GM23338 (cell line): ENCODE data around the gene ZSCAN5B. TPM values are rescaled to one million over a fixed set of nuclear protein-coding genes. Genes with fewer than 3 reads are reported as not detected.

Source experiments
- ATAC-seq: fragments of 200-7000 bp; cut with Tn5 transposase; 3 replicates; pipeline ENCODE4 v1.9.1; 2020
- DNase-seq: peaks from one replicate; pipeline ENCODE4 v3.0.0-alpha.2; 2015; ENCODE audit warnings: low spot score
- H2AFZ ChIP-seq: fragments of 200-600 bp; sonication (generic); 2 replicates; pipeline ENCODE4 v1.8.0; 2016; ENCODE audit warnings: antibody characterized with exemption, mild to moderate bottlenecking, moderate library complexity
- H3F3A ChIP-seq: fragments of 200-600 bp; sonication (generic); replicated peaks from 2 replicates; pipeline ENCODE4 v1.8.0; 2017; ENCODE audit warnings: antibody characterized with exemption, mixed run types, low read depth
- H3K27ac ChIP-seq: fragments of 200-600 bp; sonication (generic); 2 replicates; pipeline ENCODE4 v1.6.1; 2016; ENCODE audit warnings: low read depth
- H3K27me3 ChIP-seq: fragments of 200-600 bp; sonication (generic); 2 replicates; pipeline ENCODE4 v1.8.0; 2016; ENCODE audit warnings: mild to moderate bottlenecking, mixed run types, moderate library complexity; ENCODE audit not compliant: insufficient read depth
- H3K36me3 ChIP-seq: fragments of 200-600 bp; sonication (generic); 2 replicates; pipeline ENCODE4 v1.8.0; 2016; ENCODE audit warnings: mild to moderate bottlenecking; ENCODE audit not compliant: insufficient read depth
- H3K4me1 ChIP-seq: fragments of 200-600 bp; sonication (generic); 2 replicates; pipeline ENCODE4 v1.8.0; 2016; ENCODE audit warnings: mild to moderate bottlenecking, moderate library complexity; ENCODE audit not compliant: insufficient read depth
- H3K4me2 ChIP-seq: fragments of 200-600 bp; sonication (generic); 2 replicates; pipeline ENCODE4 v1.7.1; 2017; ENCODE audit warnings: mixed run types
- H3K4me3 ChIP-seq: fragments of 200-600 bp; sonication (generic); 2 replicates; pipeline ENCODE4 v1.6.1; 2016; ENCODE audit warnings: mixed run types
- H3K79me2 ChIP-seq: fragments of 200-600 bp; sonication (generic); replicated peaks from 2 replicates; pipeline ENCODE4 v1.8.0; 2017; ENCODE audit warnings: mild to moderate bottlenecking; ENCODE audit not compliant: insufficient read depth
- H3K9me2 ChIP-seq: fragments of 200-600 bp; sonication (generic); 2 replicates; pipeline ENCODE4 v1.8.0; 2017; ENCODE audit not compliant: insufficient read depth
- H4K20me1 ChIP-seq: fragments of 200-600 bp; sonication (generic); replicated peaks from 2 replicates; pipeline ENCODE4 v1.8.0; 2017; ENCODE audit warnings: mild to moderate bottlenecking; ENCODE audit not compliant: insufficient read depth
- H3K27ac Mint-ChIP-seq: 2 replicates; pipeline ENCODE4 v1.8.0; 2020; ENCODE audit warnings: inconsistent platforms, mild to moderate bottlenecking, moderate library complexity, mixed read lengths
- H3K27me3 Mint-ChIP-seq: 3 replicates; pipeline ENCODE4 v1.8.0; 2022; ENCODE audit warnings: low read depth, mild to moderate bottlenecking, moderate library complexity, mixed read lengths, inconsistent platforms; ENCODE audit not compliant: insufficient read depth, poor library complexity
- H3K36me3 Mint-ChIP-seq: 3 replicates; pipeline ENCODE4 v1.8.0; 2021; ENCODE audit warnings: low read depth, mild to moderate bottlenecking, inconsistent platforms, moderate library complexity, mixed read lengths
- H3K4me1 Mint-ChIP-seq: 3 replicates; pipeline ENCODE4 v1.8.0; 2020; ENCODE audit warnings: mild to moderate bottlenecking, inconsistent platforms, mixed read lengths
- H3K4me3 Mint-ChIP-seq: 3 replicates; pipeline ENCODE4 v1.8.0; 2021; ENCODE audit warnings: moderate library complexity, mild to moderate bottlenecking, inconsistent platforms, mixed read lengths
- H3K9me3 Mint-ChIP-seq: 3 replicates; pipeline ENCODE4 v1.8.0; 2020; ENCODE audit warnings: moderate library complexity, mild to moderate bottlenecking, inconsistent platforms, mixed read lengths
- CREB1 ChIP-seq: fragments of 250-450 bp; sonication (Bioruptor Pico); IDR thresholded peaks from 2 replicates; pipeline ENCODE4 v1.5.0; 2020; ENCODE audit warnings: low read depth, mild to moderate bottlenecking, moderate library complexity
- EZH2 ChIP-seq: fragments of 200-600 bp; sonication (generic); IDR thresholded peaks from one replicate; pipeline ENCODE4 v1.8.0; 2017; ENCODE audit warnings: antibody characterized with exemption, mild to moderate bottlenecking, low read depth; ENCODE audit not compliant: unreplicated experiment
- JUNB ChIP-seq: IDR thresholded peaks from one replicate; pipeline ENCODE4 v1.6.1; 2016; ENCODE audit warnings: antibody characterized with exemption; ENCODE audit not compliant: unreplicated experiment
- STAT1 ChIP-seq: IDR thresholded peaks from one replicate; pipeline ENCODE4 v1.6.1; 2016; ENCODE audit warnings: antibody characterized with exemption; ENCODE audit not compliant: unreplicated experiment
- ZNF114 ChIP-seq: fragments of 250-450 bp; sonication (Bioruptor Pico); IDR thresholded peaks from 2 replicates; pipeline ENCODE4 v1.5.0; 2020; ENCODE audit warnings: mild to moderate bottlenecking, moderate library complexity
- ZNF331 ChIP-seq: fragments of 250-450 bp; sonication (Bioruptor Pico); IDR thresholded peaks from 2 replicates; pipeline ENCODE4 v1.5.0; 2020; ENCODE audit warnings: low read depth, mild to moderate bottlenecking, moderate library complexity
- polyA plus RNA-seq: library from polyadenylated mRNA; unstranded; fragments of >200 nt; fragmentation: Nextera tagmentation; extraction: Ambion mirVana; gene quantifications from 2 replicates; pipeline ENCODE4 v1.2.1, GENCODE V29; 2016
- total RNA-seq: library from RNA; depleted of rRNA; stranded (reverse); fragments of >200 nt; shearing (Covaris generic); gene quantifications from 2 replicates; pipeline ENCODE4 v1.2.3, GENCODE V29; 2014
- TF ChIP-seq, protein P1 (sequence below), 2 experiments: fragments of 200-600 bp in 1 of 2; sonication (generic) in 1 of 2; conservative IDR thresholded peaks; 2 replicates each; pipeline versions ENCODE4 v1.5.1 to v1.6.1; 2016 to 2017; ENCODE audit warnings: antibody characterized with exemption in 2 of 2, low read depth in 2 of 2, mild to moderate bottlenecking in 2 of 2, moderate library complexity in 1 of 2
- TF ChIP-seq, protein P2 (sequence below): fragments of 250-450 bp; sonication (Bioruptor Pico); IDR thresholded peaks from 2 replicates; pipeline ENCODE4 v1.5.0; 2020; ENCODE audit warnings: mild to moderate bottlenecking, moderate library complexity

The ZSCAN5B gene
- total and polyA plus RNA-seq, 2 experiments from 2014 or later = 0.10 TPM; not detected in 1

DNA sequence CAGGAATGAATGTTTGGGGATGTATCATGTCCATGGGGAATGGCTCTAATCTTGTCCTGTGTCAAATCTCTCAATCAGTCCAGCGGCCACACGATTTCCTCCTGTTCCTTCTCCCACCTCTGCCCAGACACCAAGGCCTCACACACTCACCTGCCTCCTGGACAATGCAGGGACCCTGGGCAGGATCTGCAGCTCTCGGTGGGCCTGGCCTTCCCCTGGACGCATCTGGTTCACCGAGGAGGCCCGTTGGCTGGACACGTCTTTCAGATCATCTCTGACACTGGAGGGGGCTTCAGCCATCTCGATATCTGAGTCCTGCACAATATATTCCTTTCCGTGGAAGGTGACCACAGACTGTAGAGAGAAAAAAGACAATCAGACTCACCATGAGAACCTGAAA, 25.9 kb upstream of the ZSCAN5B start:
- Mint-ChIP-seq H3K27ac (no peak overlapping the region), H3K4me1 (no peaks in the 10 kb centered on the region; the same call in 2 of the 3 replicates)

More for the DNA sequence above, 25.9 kb upstream of the ZSCAN5B start:
- no peaks in the 10 kb centered on the region for H3K27me3 Mint-ChIP-seq
- H3K9me2 ChIP-seq = no peaks in the 10 kb centered on the region
- no peaks in the 10 kb centered on the region for H3K79me2 ChIP-seq
- no peaks in the 10 kb centered on the region for H4K20me1 ChIP-seq
- TF ChIP-seq, protein P1, sequence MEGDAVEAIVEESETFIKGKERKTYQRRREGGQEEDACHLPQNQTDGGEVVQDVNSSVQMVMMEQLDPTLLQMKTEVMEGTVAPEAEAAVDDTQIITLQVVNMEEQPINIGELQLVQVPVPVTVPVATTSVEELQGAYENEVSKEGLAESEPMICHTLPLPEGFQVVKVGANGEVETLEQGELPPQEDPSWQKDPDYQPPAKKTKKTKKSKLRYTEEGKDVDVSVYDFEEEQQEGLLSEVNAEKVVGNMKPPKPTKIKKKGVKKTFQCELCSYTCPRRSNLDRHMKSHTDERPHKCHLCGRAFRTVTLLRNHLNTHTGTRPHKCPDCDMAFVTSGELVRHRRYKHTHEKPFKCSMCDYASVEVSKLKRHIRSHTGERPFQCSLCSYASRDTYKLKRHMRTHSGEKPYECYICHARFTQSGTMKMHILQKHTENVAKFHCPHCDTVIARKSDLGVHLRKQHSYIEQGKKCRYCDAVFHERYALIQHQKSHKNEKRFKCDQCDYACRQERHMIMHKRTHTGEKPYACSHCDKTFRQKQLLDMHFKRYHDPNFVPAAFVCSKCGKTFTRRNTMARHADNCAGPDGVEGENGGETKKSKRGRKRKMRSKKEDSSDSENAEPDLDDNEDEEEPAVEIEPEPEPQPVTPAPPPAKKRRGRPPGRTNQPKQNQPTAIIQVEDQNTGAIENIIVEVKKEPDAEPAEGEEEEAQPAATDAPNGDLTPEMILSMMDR (conservative IDR thresholded peaks at IDR 0.05; ENCODE audit: low read depth in 2 of 2) = no peak
- TF ChIP-seq JUNB = no peak
- no peak for TF ChIP-seq ZNF114 (CRISPR knock-in tag)
- no peak for TF ChIP-seq STAT1
- TF ChIP-seq, protein P2, sequence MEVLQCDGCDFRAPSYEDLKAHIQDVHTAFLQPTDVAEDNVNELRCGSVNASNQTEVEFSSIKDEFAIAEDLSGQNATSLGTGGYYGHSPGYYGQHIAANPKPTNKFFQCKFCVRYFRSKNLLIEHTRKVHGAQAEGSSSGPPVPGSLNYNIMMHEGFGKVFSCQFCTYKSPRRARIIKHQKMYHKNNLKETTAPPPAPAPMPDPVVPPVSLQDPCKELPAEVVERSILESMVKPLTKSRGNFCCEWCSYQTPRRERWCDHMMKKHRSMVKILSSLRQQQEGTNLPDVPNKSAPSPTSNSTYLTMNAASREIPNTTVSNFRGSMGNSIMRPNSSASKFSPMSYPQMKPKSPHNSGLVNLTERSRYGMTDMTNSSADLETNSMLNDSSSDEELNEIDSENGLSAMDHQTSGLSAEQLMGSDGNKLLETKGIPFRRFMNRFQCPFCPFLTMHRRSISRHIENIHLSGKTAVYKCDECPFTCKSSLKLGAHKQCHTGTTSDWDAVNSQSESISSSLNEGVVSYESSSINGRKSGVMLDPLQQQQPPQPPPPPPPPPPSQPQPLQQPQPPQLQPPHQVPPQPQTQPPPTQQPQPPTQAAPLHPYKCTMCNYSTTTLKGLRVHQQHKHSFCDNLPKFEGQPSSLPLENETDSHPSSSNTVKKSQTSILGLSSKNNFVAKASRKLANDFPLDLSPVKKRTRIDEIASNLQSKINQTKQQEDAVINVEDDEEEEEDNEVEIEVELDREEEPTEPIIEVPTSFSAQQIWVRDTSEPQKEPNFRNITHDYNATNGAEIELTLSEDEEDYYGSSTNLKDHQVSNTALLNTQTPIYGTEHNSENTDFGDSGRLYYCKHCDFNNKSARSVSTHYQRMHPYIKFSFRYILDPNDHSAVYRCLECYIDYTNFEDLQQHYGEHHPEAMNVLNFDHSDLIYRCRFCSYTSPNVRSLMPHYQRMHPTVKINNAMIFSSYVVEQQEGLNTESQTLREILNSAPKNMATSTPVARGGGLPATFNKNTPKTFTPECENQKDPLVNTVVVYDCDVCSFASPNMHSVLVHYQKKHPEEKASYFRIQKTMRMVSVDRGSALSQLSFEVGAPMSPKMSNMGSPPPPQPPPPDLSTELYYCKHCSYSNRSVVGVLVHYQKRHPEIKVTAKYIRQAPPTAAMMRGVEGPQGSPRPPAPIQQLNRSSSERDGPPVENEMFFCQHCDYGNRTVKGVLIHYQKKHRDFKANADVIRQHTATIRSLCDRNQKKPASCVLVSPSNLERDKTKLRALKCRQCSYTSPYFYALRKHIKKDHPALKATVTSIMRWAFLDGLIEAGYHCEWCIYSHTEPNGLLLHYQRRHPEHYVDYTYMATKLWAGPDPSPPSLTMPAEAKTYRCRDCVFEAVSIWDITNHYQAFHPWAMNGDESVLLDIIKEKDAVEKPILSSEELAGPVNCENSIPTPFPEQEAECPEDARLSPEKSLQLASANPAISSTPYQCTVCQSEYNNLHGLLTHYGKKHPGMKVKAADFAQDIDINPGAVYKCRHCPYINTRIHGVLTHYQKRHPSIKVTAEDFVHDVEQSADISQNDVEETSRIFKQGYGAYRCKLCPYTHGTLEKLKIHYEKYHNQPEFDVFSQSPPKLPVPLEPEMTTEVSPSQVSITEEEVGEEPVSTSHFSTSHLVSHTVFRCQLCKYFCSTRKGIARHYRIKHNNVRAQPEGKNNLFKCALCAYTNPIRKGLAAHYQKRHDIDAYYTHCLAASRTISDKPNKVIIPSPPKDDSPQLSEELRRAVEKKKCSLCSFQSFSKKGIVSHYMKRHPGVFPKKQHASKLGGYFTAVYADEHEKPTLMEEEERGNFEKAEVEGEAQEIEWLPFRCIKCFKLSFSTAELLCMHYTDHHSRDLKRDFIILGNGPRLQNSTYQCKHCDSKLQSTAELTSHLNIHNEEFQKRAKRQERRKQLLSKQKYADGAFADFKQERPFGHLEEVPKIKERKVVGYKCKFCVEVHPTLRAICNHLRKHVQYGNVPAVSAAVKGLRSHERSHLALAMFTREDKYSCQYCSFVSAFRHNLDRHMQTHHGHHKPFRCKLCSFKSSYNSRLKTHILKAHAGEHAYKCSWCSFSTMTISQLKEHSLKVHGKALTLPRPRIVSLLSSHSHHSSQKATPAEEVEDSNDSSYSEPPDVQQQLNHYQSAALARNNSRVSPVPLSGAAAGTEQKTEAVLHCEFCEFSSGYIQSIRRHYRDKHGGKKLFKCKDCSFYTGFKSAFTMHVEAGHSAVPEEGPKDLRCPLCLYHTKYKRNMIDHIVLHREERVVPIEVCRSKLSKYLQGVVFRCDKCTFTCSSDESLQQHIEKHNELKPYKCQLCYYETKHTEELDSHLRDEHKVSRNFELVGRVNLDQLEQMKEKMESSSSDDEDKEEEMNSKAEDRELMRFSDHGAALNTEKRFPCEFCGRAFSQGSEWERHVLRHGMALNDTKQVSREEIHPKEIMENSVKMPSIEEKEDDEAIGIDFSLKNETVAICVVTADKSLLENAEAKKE (CRISPR knock-in tag) = no peak
- no peak for TF ChIP-seq EZH2
- no peak for TF ChIP-seq CREB1 (CRISPR knock-in tag)
- no peak for TF ChIP-seq ZNF331 (CRISPR knock-in tag)
- no peak overlapping the region for H2AFZ ChIP-seq
- no peaks in the 10 kb centered on the region for H3F3A ChIP-seq
- no peak overlapping the region for H3K4me3 Mint-ChIP-seq
- ATAC-seq = no peak
- DNase-seq = no peak
- H3K4me1 ChIP-seq = no peaks in the 10 kb centered on the region
- no peaks in the 10 kb centered on the region for H3K36me3 Mint-ChIP-seq
- H3K9me3 Mint-ChIP-seq = no peaks in the 10 kb centered on the region
- H3K36me3 ChIP-seq = no peaks in the 10 kb centered on the region
- no peak overlapping the region for H3K4me2 ChIP-seq
- H3K27me3 ChIP-seq = no peaks in the 10 kb centered on the region
- H3K4me3 ChIP-seq = no peak overlapping the region
- H3K27ac ChIP-seq = no peak overlapping the region
